ENCODE results near the gene ITGA2B. TPM values are rescaled to one million over a fixed set of nuclear protein-coding genes. Genes with fewer than 3 reads are reported as not detected.

Gene ITGA2B
- total RNA-seq: under 1 TPM; 0.27 to 0.47 TPM

DNA sequence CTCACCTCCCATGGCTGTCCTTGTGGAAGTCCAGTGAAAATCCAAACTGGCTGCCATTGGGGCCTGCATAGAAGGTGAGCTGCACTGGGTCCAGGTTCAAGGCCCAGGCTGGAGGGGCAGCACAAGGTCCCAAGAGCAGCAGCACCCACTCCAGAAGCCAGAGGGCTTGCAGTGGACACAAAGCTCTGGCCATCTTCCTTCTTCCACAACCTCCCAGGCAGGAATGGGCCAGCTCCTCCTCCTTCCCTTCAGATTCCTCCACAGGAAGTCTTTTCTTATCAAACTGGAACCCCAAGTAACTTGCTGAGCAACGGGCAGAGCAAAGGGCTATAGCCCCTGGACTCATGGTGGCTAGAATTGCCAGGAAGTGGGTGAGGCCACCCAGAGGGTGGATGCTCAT, at the start of gene ITGA2B:
ITGA2B (minus strand) TSS at position 369 of the 400 bp plus-strand sequence; CDS start at position 193, 176 bp downstream.
- ChIA-PET CTCF (no interaction called here), POLR2A (no interaction called here)
- Mint-ChIP-seq H3K27me3 (peaks cover 16% of the 10 kb centered on the region), H3K4me3 (no peak within 1 kb of the TSS), H3K36me3 (ENCODE audit: low read depth) (peaks cover 2% of the 10 kb centered on the region), H3K9me3 (no peaks in the 10 kb centered on the region), H3K4me1 (peaks cover 23% of the 10 kb centered on the region), H3K27ac (peak within 1 kb of the TSS; percentile 1)
- DNase-seq: no peak

DNA sequence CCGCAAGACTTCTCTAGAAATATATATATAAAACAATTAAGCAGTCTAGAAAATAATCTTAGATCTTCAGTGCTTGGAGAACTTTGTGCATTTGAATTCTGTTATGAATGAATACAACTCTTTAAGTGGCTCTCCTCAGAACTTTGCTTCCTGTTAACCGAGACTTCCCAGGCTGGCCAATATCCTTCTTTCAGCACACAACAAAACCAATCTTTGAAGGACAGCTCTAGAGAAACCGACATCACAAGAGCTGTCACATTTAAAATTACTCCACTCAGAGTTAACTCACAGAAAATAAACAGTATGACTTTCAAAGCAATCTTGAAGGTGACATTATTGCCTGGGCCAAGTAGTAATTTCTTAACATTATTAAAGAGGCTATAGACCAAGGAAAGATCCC, 49.7 kb upstream of the ITGA2B start:
- Mint-ChIP-seq H3K4me3 (no peak overlapping the region), H3K27ac (no peak overlapping the region), H3K36me3 (ENCODE audit: low read depth) (peaks cover 11% of the 10 kb centered on the region), H3K9me3 (no peaks in the 10 kb centered on the region), H3K27me3 (no peaks in the 10 kb centered on the region), H3K4me1 (peaks cover 15% of the 10 kb centered on the region)
- DNase-seq: no peak
- CTCF ChIA-PET: interaction anchor here (0.6 kb wide), 1 partner anchor 286 kb away, joined by 3 read pairs; no protein-coding TSS in a partner anchor
- POLR2A ChIA-PET: no interaction called here

DNA sequence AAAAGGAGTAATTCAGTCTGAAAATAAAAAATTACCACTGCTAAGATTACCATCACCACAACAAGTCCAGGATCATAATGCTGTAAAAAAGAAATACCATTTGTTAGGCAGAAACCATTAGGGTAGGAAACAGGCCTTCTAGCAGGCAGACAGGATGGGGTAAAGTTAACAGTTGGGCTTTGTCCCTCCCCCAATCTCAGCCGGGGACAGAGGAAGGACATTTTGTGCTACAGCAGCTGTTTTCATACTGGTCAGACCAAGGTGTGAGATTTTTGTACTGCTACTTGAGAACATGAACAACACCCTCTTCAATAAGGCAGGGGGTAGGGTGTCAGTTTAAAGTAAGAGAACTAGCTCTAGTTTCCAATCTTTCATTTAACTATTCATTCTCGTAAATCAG, 49.2 kb upstream of the ITGA2B start:
- H3K9me3 Mint-ChIP-seq: no peaks in the 10 kb centered on the region
- DNase-seq: no peak
- peaks cover 12% of the 10 kb centered on the region for H3K36me3 Mint-ChIP-seq (ENCODE audit: low read depth)
- no peak overlapping the region for H3K27ac Mint-ChIP-seq
- POLR2A ChIA-PET: interaction anchor here (0.6 kb wide), 1 partner anchor 208 kb away, joined by 5 read pairs; no protein-coding TSS in a partner anchor
- H3K27me3 Mint-ChIP-seq: no peaks in the 10 kb centered on the region
- H3K4me3 Mint-ChIP-seq: no peak overlapping the region
- H3K4me1 Mint-ChIP-seq: peaks cover 15% of the 10 kb centered on the region
- CTCF ChIA-PET: interaction anchor here (0.6 kb wide), 1 partner anchor 287 kb away, joined by 3 read pairs; no protein-coding TSS in a partner anchor

DNA sequence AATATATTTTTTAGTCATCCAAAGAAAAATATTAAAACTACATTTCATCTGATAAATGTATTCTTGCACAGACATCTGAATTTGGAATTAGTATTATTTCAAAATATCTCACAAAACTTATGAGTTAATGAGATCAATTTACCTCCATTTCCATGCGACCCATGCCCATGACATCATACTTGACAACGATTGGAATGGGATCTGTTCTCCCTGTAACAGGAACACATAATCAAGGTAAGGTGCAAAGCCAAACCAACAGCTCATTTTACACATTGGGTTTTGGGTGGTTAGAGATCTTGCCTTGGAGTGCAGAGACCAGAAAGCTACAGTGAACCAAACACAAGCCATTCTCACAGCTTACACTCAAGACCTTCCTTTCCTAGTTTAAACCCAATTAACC, 46.9 kb upstream of the ITGA2B start:
- POLR2A ChIA-PET: no interaction called here
- H3K4me1 Mint-ChIP-seq: peaks cover 15% of the 10 kb centered on the region
- no peak overlapping the region for H3K27ac Mint-ChIP-seq
- CTCF ChIA-PET: interaction anchor here (0.6 to 0.9 kb wide), 2 partner anchors 17 to 30 kb away, joined by 3 to 4 read pairs; no protein-coding TSS in a partner anchor
- H3K4me3 Mint-ChIP-seq: no peak overlapping the region
- DNase-seq: no peak
- H3K9me3 Mint-ChIP-seq: no peaks in the 10 kb centered on the region
- H3K27me3 Mint-ChIP-seq: no peaks in the 10 kb centered on the region
- peaks cover 26% of the 10 kb centered on the region for H3K36me3 Mint-ChIP-seq (ENCODE audit: low read depth)

DNA sequence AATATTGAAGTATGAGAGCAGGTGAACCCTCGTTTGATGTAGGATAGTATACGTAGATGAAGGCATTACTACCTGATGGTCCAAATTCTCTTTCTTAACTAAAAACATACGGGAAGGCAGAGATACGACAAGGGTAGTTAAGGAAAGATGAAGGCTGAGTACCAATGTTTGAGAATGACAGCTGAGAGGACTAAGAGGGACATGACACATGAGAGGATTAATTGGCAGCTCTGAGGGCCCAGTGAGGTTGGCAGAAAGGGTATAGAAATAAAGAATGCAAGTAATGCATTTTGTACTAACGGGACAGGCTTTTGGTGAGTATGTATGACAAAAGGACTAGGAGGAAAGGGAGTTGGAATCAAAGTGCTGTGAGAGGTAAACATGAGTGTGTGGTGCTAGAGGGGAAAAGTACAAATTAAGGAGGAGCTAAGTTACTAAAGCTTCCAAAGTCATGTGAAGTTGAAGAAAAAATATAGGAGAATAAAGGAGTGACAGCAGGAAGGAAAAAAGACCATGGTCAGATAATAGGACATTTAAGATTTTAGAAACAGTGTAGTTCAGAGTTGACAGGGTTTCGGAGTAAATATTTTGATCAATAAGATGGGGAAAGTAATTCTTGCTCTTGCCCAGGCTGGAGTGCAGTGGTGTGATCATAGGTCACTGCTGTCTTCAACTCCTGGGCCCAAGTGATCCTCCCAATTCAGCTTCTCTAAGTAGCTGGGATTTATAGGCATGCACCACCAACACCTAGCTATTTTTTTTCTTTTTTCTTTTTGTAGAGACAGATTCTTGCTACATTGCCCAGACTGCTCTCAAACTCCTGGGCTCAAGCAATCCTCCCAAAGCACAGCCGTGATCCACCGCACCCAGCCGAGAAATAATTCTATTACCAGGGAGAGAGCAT, 43.1 kb upstream of the ITGA2B start:
- Mint-ChIP-seq H3K27me3 (no peaks in the 10 kb centered on the region), H3K36me3 (ENCODE audit: low read depth) (peaks cover 37% of the 10 kb centered on the region), H3K9me3 (no peaks in the 10 kb centered on the region), H3K27ac (no peak overlapping the region), H3K4me1 (no peaks in the 10 kb centered on the region), H3K4me3 (no peak overlapping the region)
- ChIA-PET CTCF (interaction anchor here (1.0 kb wide), 2 partner anchors 13 to 71 kb away, joined by 3 read pairs; partner anchors contain the start of gene GPATCH8), POLR2A (no interaction called here)
- DNase-seq: no peak

DNA sequence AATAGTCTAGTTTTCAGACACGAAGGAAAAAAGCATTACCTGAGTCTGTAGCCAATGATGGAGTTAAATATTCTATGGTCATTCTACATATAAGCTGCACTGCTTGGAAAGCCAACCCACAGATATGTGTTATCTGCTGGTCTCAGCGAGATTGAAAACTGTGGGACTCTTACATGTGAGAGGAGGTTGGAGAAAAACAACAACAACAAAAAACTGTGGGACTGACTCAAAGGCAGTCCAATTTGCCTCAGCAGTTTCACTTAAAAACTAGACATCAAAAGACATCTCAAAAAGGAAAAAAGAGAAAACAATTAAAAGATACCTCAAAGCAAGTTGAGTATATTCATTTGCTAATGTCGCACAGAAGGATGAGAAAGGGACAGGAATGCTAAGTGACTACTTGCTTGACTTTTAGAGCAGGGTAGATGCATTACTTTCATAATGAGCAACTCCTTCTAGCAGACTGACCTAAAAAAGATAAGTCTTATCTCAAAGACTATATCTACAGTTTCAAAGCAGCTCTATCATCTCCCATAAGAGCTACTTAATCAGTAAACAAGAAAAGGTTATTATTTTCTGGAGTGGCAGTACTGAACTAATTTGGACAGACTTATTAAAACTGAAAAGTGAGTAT, 35.5 kb upstream of the ITGA2B start:
- Mint-ChIP-seq H3K4me3 (no peak overlapping the region), H3K36me3 (ENCODE audit: low read depth) (peaks cover 27% of the 10 kb centered on the region), H3K27me3 (no peaks in the 10 kb centered on the region), H3K9me3 (no peaks in the 10 kb centered on the region), H3K4me1 (peaks cover 22% of the 10 kb centered on the region), H3K27ac (no peak overlapping the region)
- ChIA-PET CTCF (no interaction called here), POLR2A (no interaction called here)
- DNase-seq: no peak

DNA sequence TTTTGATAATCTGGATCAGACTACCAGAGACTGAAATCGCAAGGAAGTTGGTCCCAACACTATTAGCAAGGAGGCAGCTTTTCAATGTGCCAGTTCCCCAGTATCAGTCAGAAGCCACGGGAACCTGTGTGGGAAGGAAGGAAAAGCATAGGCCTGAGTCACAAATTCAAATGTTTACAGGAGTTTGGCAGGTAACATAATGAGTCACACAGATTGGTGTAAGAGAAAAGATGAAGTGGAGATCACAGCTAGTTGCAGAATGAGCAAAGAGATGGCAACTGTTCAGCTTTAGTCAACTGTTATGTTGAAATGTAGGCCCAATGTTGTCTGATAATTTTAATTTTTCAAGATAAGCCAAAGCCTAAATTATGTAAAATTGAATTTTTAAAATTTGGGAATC, 28.1 kb upstream of the ITGA2B start:
- no peak for DNase-seq
- CTCF ChIA-PET: no interaction called here
- Mint-ChIP-seq H3K27ac (no peak overlapping the region), H3K27me3 (no peaks in the 10 kb centered on the region), H3K36me3 (ENCODE audit: low read depth) (peaks cover 22% of the 10 kb centered on the region), H3K9me3 (no peaks in the 10 kb centered on the region), H3K4me3 (no peak overlapping the region), H3K4me1 (peaks cover 13% of the 10 kb centered on the region)
- POLR2A ChIA-PET: interaction anchor here (0.5 kb wide), 1 partner anchor 333 kb away, joined by 3 read pairs; no protein-coding TSS in a partner anchor

DNA sequence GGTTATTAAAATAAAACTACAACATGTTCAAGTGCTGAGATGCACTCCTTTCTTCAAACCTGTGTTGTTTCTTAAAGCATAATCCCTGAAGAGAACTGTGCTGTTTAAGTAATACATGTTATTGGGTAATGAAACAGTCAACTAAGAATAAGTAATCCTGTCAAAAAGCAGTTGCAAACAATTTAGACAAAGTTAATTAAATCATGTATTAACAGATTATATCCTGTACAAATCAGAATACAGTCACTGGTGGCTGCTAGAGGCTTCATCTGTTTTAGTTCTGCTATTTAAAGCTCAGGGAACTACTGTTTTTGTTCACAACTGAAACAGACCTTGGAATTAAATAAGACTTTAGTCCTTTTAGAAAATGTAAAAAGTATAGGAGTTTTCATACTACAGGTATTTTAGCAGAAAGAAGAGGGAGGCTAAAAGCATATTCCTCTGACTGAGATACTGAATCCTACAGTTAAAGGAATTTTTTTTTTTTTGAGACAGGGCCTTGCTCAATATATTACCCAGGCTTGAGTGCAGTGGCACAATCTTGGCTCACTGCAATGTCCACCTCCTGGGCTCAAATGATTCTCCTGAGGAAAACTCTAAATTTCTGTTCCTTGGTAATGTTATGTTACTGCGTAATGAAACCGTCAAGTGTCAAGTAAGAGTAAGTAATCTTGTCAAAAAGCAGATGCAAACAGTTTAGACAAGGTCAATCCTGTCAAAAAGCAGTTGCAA, 27.3 kb upstream of the ITGA2B start:
- ChIA-PET CTCF (no interaction called here), POLR2A (no interaction called here)
- Mint-ChIP-seq H3K4me3 (no peak overlapping the region), H3K9me3 (no peaks in the 10 kb centered on the region), H3K27me3 (no peaks in the 10 kb centered on the region), H3K4me1 (peaks cover 13% of the 10 kb centered on the region), H3K36me3 (ENCODE audit: low read depth) (peaks cover 23% of the 10 kb centered on the region), H3K27ac (no peak overlapping the region)
- DNase-seq: no peak

DNA sequence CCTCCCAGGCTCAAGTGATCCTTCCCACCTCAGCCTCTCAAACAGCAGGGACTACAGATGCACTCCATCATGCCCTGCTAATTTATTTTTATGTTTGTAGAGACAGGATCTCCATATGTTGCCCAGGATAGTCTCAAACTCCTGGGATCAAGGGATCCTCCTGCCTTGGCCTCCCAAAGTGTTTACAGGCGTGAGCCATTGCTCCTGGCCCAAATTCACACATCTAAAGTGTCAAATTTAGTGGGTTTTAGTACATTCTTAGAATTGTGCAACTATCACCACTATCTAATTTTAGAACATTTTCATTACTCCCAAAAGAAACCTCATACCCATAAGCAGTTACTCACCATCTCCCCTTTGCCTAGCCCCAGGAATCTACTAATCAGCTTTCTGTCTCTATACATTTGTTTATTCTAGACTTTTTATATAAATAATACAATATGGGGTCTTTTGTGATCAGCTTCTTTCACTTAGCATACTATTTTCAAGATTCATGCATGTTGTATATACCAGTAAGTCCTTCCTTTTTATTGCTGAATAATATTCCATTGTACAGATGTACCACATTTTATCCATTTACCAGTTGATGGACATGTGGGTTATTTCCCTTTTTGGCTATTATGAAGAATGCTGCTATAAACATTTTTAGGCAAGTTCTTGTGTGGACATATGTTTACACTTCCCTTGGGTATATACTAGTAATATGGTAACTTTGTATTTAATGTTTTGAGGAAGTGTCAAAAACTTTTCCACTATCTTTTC, 25.1 kb upstream of the ITGA2B start:
- no peak overlapping the region for H3K27ac Mint-ChIP-seq
- peaks cover 21% of the 10 kb centered on the region for H3K36me3 Mint-ChIP-seq (ENCODE audit: low read depth)
- no peaks in the 10 kb centered on the region for H3K9me3 Mint-ChIP-seq
- DNase-seq: no peak
- peaks cover 7% of the 10 kb centered on the region for H3K4me1 Mint-ChIP-seq
- H3K4me3 Mint-ChIP-seq: no peak overlapping the region
- CTCF ChIA-PET: no interaction called here
- POLR2A ChIA-PET: no interaction called here
- no peaks in the 10 kb centered on the region for H3K27me3 Mint-ChIP-seq

DNA sequence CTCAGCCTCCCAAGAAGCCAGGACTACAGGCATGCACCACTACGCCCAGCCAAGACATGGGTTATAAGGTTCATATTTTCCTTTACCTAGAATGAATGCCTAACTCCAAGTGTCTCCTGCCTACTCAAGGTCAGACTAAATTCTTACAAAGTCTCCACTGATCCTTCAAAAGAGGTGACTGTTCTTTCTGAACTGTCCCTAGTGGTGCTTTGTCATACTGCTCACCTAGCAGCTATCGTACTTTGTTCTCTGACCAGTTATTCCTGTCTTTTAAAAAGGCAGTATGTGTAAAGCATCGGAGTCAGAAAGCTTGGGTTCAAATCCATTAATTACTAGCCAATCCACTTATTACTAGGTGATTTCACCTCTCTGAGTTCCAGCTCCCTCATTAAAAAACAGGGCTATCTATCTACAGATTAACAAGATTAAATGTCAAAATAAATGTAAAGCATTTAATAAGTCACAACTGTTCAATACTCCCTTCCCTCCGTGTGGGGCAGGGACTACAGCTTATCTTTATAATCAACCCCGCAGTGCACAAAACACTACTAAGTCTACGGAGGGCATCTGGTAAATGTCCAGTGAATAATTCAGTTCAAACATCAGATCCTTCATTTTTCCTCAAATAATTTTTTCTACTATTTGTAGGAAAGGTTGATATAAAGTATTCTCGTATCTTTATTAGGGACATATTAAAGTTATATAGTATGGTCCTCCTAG, 20.0 kb upstream of the ITGA2B start:
- no peak overlapping the region for H3K27ac Mint-ChIP-seq
- no peaks in the 10 kb centered on the region for H3K27me3 Mint-ChIP-seq
- no peaks in the 10 kb centered on the region for H3K4me1 Mint-ChIP-seq
- DNase-seq: no peak
- peaks cover 13% of the 10 kb centered on the region for H3K36me3 Mint-ChIP-seq (ENCODE audit: low read depth)
- ChIA-PET CTCF (no interaction called here), POLR2A (no interaction called here)
- H3K9me3 Mint-ChIP-seq: no peaks in the 10 kb centered on the region
- no peak overlapping the region for H3K4me3 Mint-ChIP-seq

DNA sequence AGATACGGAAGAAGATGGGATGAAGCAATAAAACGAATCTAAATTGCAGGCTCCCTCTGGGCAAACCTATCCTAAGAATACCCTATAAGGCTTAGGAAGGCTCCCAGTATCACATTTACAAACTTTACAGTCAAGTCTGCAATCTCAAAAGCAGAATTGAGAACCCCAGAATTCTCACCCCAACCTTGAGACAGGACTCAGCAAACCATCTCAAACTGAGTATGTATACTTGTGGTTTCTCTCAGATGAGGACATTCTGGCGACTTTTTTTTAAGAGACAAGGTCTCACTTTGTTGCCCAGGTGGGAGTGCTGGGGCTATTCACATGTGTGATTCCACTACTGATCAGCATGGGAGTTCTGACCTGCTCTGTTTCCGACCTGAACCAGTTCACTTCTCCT, 19.3 kb upstream of the ITGA2B start:
- no peaks in the 10 kb centered on the region for H3K9me3 Mint-ChIP-seq
- DNase-seq: no peak
- ChIA-PET POLR2A (no interaction called here), CTCF (no interaction called here)
- peaks cover 1% of the 10 kb centered on the region for H3K4me1 Mint-ChIP-seq
- H3K27ac Mint-ChIP-seq: no peak overlapping the region
- no peak overlapping the region for H3K4me3 Mint-ChIP-seq
- H3K27me3 Mint-ChIP-seq: no peaks in the 10 kb centered on the region
- peaks cover 10% of the 10 kb centered on the region for H3K36me3 Mint-ChIP-seq (ENCODE audit: low read depth)
